Dendritic cell treated with granulocyte-macrophage colony-stimulating factor and Interleukin-4, amounts not matched to agents 40 ng/mL and 50 ng/mL, for 4 days (primary cell): ENCODE data around the gene TPD52L2.

Source experiments
- H3K27ac Mint-ChIP-seq: one replicate; pipeline ENCODE4 v1.8.0; 2022; ENCODE audit warnings: mild to moderate bottlenecking, mixed read lengths
- H3K27me3 Mint-ChIP-seq: one replicate; pipeline ENCODE4 v1.8.0; 2022; ENCODE audit warnings: mild to moderate bottlenecking, mixed read lengths
- H3K36me3 Mint-ChIP-seq: one replicate; pipeline ENCODE4 v1.8.0; 2022; ENCODE audit warnings: low read depth, mixed read lengths
- H3K4me1 Mint-ChIP-seq: one replicate; pipeline ENCODE4 v1.8.0; 2022; ENCODE audit warnings: low read depth, mixed read lengths
- H3K4me3 Mint-ChIP-seq: one replicate; pipeline ENCODE4 v1.8.0; 2022; ENCODE audit warnings: mild to moderate bottlenecking, moderate library complexity, mixed read lengths
- H3K9me3 Mint-ChIP-seq: one replicate; pipeline ENCODE4 v1.8.0; 2022; ENCODE audit warnings: mixed read lengths
- intact Hi-C: fragments of 100-400 bp; cut with micrococcal nuclease; formaldehyde crosslinking; loops from one replicate; pipeline ENCODE4 v1.15.0; 2022

TPD52L2 gene

GRCh38 chr20:63855363-63856097, 9.5 kb upstream of the TPD52L2 start:
- intact Hi-C loops, result loop anchor here (10.0 kb wide), 1 partner anchor 321 kb away; the partner anchor contains the start of gene PTK6
- no peaks in the 10 kb centered on the region for H3K9me3 Mint-ChIP-seq
- H3K4me3 Mint-ChIP-seq, result no peak overlapping the region
- H3K27me3 Mint-ChIP-seq, result peaks cover 12% of the 10 kb centered on the region
- H3K27ac Mint-ChIP-seq, result peak overlapping the region; percentile 95
- peaks cover 90% of the 10 kb centered on the region for H3K4me1 Mint-ChIP-seq
- peaks cover 3% of the 10 kb centered on the region for H3K36me3 Mint-ChIP-seq

- intact Hi-C loops, result loop anchor here (10.0 kb wide), 1 partner anchor 321 kb away; the partner anchor contains the start of gene PTK6
- no peak overlapping the region for H3K4me3 Mint-ChIP-seq
- no peak overlapping the region for H3K27ac Mint-ChIP-seq
- no peaks in the 10 kb centered on the region for H3K9me3 Mint-ChIP-seq
- H3K4me1 Mint-ChIP-seq, result peaks cover 90% of the 10 kb centered on the region
- peaks cover 11% of the 10 kb centered on the region for H3K27me3 Mint-ChIP-seq
- H3K36me3 Mint-ChIP-seq, result peaks cover 9% of the 10 kb centered on the region
Measured at GRCh38 chr20:63856098-63856511, 9.0 kb upstream of the TPD52L2 start.

- intact Hi-C loops, result loop anchor here (10.0 kb wide), 1 partner anchor 323 kb away; the partner anchor contains the start of gene PTK6
- peaks cover 11% of the 10 kb centered on the region for H3K27me3 Mint-ChIP-seq
- peaks cover 79% of the 10 kb centered on the region for H3K4me1 Mint-ChIP-seq
- H3K36me3 Mint-ChIP-seq, result peaks cover 27% of the 10 kb centered on the region
- H3K9me3 Mint-ChIP-seq, result no peaks in the 10 kb centered on the region
- H3K4me3 Mint-ChIP-seq, result peak overlapping the region; percentile 57
- H3K27ac Mint-ChIP-seq, result peak overlapping the region; percentile 84
Measured at GRCh38 chr20:63857764-63858392, 7.2 kb upstream of the TPD52L2 start.

- Mint-ChIP-seq H3K27ac (peak overlapping the region; percentile 84), H3K4me1 (peaks cover 80% of the 10 kb centered on the region), H3K4me3 (peak overlapping the region; percentile 57), H3K9me3 (no peaks in the 10 kb centered on the region), H3K27me3 (peaks cover 11% of the 10 kb centered on the region), H3K36me3 (peaks cover 34% of the 10 kb centered on the region)
- intact Hi-C loops, result loop anchor here (10.0 kb wide), 1 partner anchor 324 kb away; the partner anchor contains the start of gene PTK6
Measured at GRCh38 chr20:63858393-63859165, 6.5 kb upstream of the TPD52L2 start.

GRCh38 chr20:63859166-63859699, 5.8 kb upstream of the TPD52L2 start:
- intact Hi-C loops, result loop anchor here (10.0 kb wide), 1 partner anchor 324 kb away; the partner anchor contains the start of gene PTK6
- H3K36me3 Mint-ChIP-seq, result peaks cover 39% of the 10 kb centered on the region

GRCh38 chr20:63860325-63861051, 4.6 kb upstream of the TPD52L2 start:
- intact Hi-C loops, result loop anchor here (5.0 kb wide), 1 partner anchor 33 kb away; no protein-coding TSS in a partner anchor
- peaks cover 52% of the 10 kb centered on the region for H3K36me3 Mint-ChIP-seq
- no peaks in the 10 kb centered on the region for H3K9me3 Mint-ChIP-seq
- peak overlapping the region; percentile 66 for H3K4me3 Mint-ChIP-seq
- H3K4me1 Mint-ChIP-seq, result peaks cover 68% of the 10 kb centered on the region
- H3K27me3 Mint-ChIP-seq, result peaks cover 8% of the 10 kb centered on the region
- H3K27ac Mint-ChIP-seq, result peak overlapping the region; percentile 84

More at GRCh38 chr20:63859166-63859699, 5.8 kb upstream of the TPD52L2 start:
- Mint-ChIP-seq H3K27ac (peak overlapping the region; percentile 84), H3K27me3 (peaks cover 11% of the 10 kb centered on the region), H3K4me1 (peaks cover 79% of the 10 kb centered on the region), H3K4me3 (peak overlapping the region; percentile 20), H3K9me3 (no peaks in the 10 kb centered on the region)

GRCh38 chr20:63861365-63861934, 3.6 kb upstream of the TPD52L2 start, which contains the start of gene ABHD16B:
Gene ABHD16B (plus strand): TSS chr20:63861498. CDS start chr20:63861541, 43 bp downstream.
- H3K4me1 Mint-ChIP-seq, result peaks cover 73% of the 10 kb centered on the region

GRCh38 chr20:63861981-63862901, 2.8 kb upstream of the TPD52L2 start:
- peaks cover 2% of the 10 kb centered on the region for H3K27me3 Mint-ChIP-seq
- H3K36me3 Mint-ChIP-seq, result peaks cover 65% of the 10 kb centered on the region
- no peaks in the 10 kb centered on the region for H3K9me3 Mint-ChIP-seq
- H3K4me3 Mint-ChIP-seq, result no peak overlapping the region
- peak overlapping the region; percentile 88 for H3K27ac Mint-ChIP-seq
- peaks cover 71% of the 10 kb centered on the region for H3K4me1 Mint-ChIP-seq
- intact Hi-C loops, result loop anchor here (5.0 kb wide), 1 partner anchor 35 kb away; no protein-coding TSS in a partner anchor

More at GRCh38 chr20:63861365-63861934, 3.6 kb upstream of the TPD52L2 start, which contains the start of gene ABHD16B:
- Mint-ChIP-seq H3K27ac (peak within 1 kb of the TSS; percentile 84), H3K4me3 (peak within 1 kb of the TSS; percentile 66), H3K9me3 (no peaks in the 10 kb centered on the region), H3K27me3 (peaks cover 5% of the 10 kb centered on the region), H3K36me3 (peaks cover 60% of the 10 kb centered on the region)
- intact Hi-C loops, result loop anchor here (5.0 kb wide), 1 partner anchor 34 kb away; no protein-coding TSS in a partner anchor

- H3K4me3 Mint-ChIP-seq, result peak overlapping the region; percentile 85
- peak overlapping the region; percentile 88 for H3K27ac Mint-ChIP-seq
- H3K9me3 Mint-ChIP-seq, result no peaks in the 10 kb centered on the region
- peaks cover 68% of the 10 kb centered on the region for H3K4me1 Mint-ChIP-seq
- H3K27me3 Mint-ChIP-seq, result peaks cover 1% of the 10 kb centered on the region
- peaks cover 75% of the 10 kb centered on the region for H3K36me3 Mint-ChIP-seq
- intact Hi-C loops, result loop anchor here (5.0 kb wide), 1 partner anchor 36 kb away; no protein-coding TSS in a partner anchor
Measured at GRCh38 chr20:63863021-63863797, 1.9 kb upstream of the TPD52L2 start.

- intact Hi-C loops, result loop anchor here (1.0 to 5.0 kb wide), 3 partner anchors 9 to 77 kb away; no protein-coding TSS in a partner anchor
- peaks cover 83% of the 10 kb centered on the region for H3K36me3 Mint-ChIP-seq
- H3K27me3 Mint-ChIP-seq, result no peaks in the 10 kb centered on the region
- peaks cover 64% of the 10 kb centered on the region for H3K4me1 Mint-ChIP-seq
- peak overlapping the region; percentile 85 for H3K4me3 Mint-ChIP-seq
- H3K9me3 Mint-ChIP-seq, result no peaks in the 10 kb centered on the region
- H3K27ac Mint-ChIP-seq, result peak overlapping the region; percentile 88
Measured at GRCh38 chr20:63863798-63864544, 1.1 kb upstream of the TPD52L2 start.
